Ovary (tissue), 9 donors: ENCODE data around the gene GAB3. TPM values are rescaled to one million over a fixed set of nuclear protein-coding genes. Genes with fewer than 3 reads are reported as not detected.

Experiments
- DNase-seq, 5 donors: peaks; one replicate each; pipeline ENCODE4 v3.0.0-alpha.2; 2019 to 2020
- H3K27ac ChIP-seq, 2 donors: fragments of 200-600 bp; one replicate each; pipeline versions ENCODE4 v1.5.1 to v1.8.0; 2019 to 2022
- H3K27me3 ChIP-seq: fragments of 200-600 bp; one replicate; pipeline ENCODE4 v1.8.0; 2022
- H3K36me3 ChIP-seq: fragments of 200-600 bp; sonication (generic); one replicate; pipeline ENCODE4 v1.5.1; 2019
- H3K4me1 ChIP-seq: one replicate; pipeline ENCODE4 v1.8.1; 2013; ENCODE audit warnings: mild to moderate bottlenecking, moderate library complexity; ENCODE audit not compliant: insufficient read depth
- H3K4me3 ChIP-seq: fragments of 200-600 bp; sonication (generic); one replicate; pipeline ENCODE4 v1.5.1; 2017
- H3K9me3 ChIP-seq, 2 donors: fragments of 200-600 bp in 1 of 2; sonication (generic) in 1 of 2; one replicate each; pipeline versions ENCODE4 v1.5.1 to v1.8.1; 2013 to 2019; ENCODE audit warnings: mild to moderate bottlenecking in 1 of 2, moderate library complexity in 1 of 2
- CTCF ChIP-seq, 3 donors: fragments of 450-650 bp in 2 of 3; fragments of 200-600 bp in 1 of 3; IDR thresholded peaks; one replicate each; pipeline versions ENCODE4 v1.5.1 to v1.8.0; 2016 to 2022; ENCODE audit warnings: antibody characterized with exemption in 3 of 3, mild to moderate bottlenecking in 1 of 3
- EP300 ChIP-seq: sonication (generic); formaldehyde crosslinking; IDR thresholded peaks from one replicate; pipeline ENCODE4 v1.6.1; 2017; ENCODE audit warnings: antibody characterized with exemption
- POLR2A ChIP-seq: fragments of 450-650 bp; IDR thresholded peaks from one replicate; pipeline ENCODE4 v1.6.1; 2017; ENCODE audit warnings: antibody characterized with exemption, mild to moderate bottlenecking, moderate library complexity
- WGBS, 3 donors: extraction: QIAGEN DNeasy Blood & Tissue Kit in 1 of 3; methylation state at CpG; one replicate each; pipeline versions ENCODE4 v1.1.5 to v1.1.7; 2013 to 2017; 5-methylcytosine and 5-hydroxymethylcytosine counted together
- intact Hi-C, 4 donors: fragments of 100-400 bp; cut with DNase I; formaldehyde crosslinking; loops; one replicate each; pipeline versions ENCODE4 v1.11.0 to v1.15.1; 2022 to 2023
- polyA plus RNA-seq, 2 donors: library from polyadenylated mRNA; stranded (reverse); fragments of 200-250 nt in 1 of 2; fragments of 350-450 nt in 1 of 2; fragmentation: Illumina TruSeq in 1 of 2; extraction: RNeasy Lipid Tissue Mini Kit (QIAGEN cat#74804) in 1 of 2; gene quantifications; one replicate each; pipeline ENCODE4 v1.2.3, GENCODE V29; 2013 to 2014
- total RNA-seq, 7 donors: library from RNA; depleted of rRNA in 2 of 7; stranded (reverse); fragments of >200 nt in 2 of 7; fragmentation: NEBNext Ultra II Directional in 3 of 7; extraction: Animal tissue kit (Norgen Biotek cat#: 25700) in 3 of 7; gene quantifications; one replicate each; pipeline versions ENCODE4 v1.1.0 to v1.2.4, GENCODE V29; 2016 to 2023
- donor health status: DM: no; HTN: no; CAD: no; lungs with moderate emphysema.
- donor health status: DM: no; HTN: no; CAD: no.
- donor health status: Bipolar disorder and iron deficiency.
- donor health status: DM: yes; HTN: yes; CAD: no.
- donor health status: DM: no; HTN: no; CAD: no.
- donor health status: DM: yes; HTN: yes; CAD: no.

Gene GAB3
- total and polyA plus RNA-seq, 9 donors: 0.68 to 4.0 (median 1.1) TPM

- intact Hi-C loops: no loop called here
- H3K27ac ChIP-seq: no peak overlapping the region
- DNase-seq: no peak
- no peak overlapping the region for H3K4me3 ChIP-seq
- H3K4me1 ChIP-seq: no peaks in the 10 kb centered on the region
- H3K9me3 ChIP-seq: no peaks in the 10 kb centered on the region
- 55 to 84% (median 79%) methylated on average over 1 of the region's 1 CpG for WGBS, 3 donors
- H3K36me3 ChIP-seq: no peaks in the 10 kb centered on the region
- TF ChIP-seq POLR2A: no peak
- no peak for TF ChIP-seq CTCF (IDR thresholded peaks at IDR 0.05)
- TF ChIP-seq EP300: no peak
- no peaks in the 10 kb centered on the region for H3K27me3 ChIP-seq
These were observed 32.3 kb downstream of the GAB3 start for GRCh38 chrX:154718616-154719015.

- no peaks in the 10 kb centered on the region for H3K4me1 ChIP-seq
- TF ChIP-seq EP300: no peak
- H3K4me3 ChIP-seq: no peak overlapping the region
- H3K9me3 ChIP-seq: no peaks in the 10 kb centered on the region
- WGBS, 3 donors: 60 to 73% (median 69%) methylated on average over 7 of the region's 7 CpGs
- no peak for DNase-seq
- no peak overlapping the region for H3K27ac ChIP-seq
- H3K36me3 ChIP-seq: no peaks in the 10 kb centered on the region
- H3K27me3 ChIP-seq: no peaks in the 10 kb centered on the region
- intact Hi-C loops: no loop called here
These were observed 33.1 kb downstream of the GAB3 start for GRCh38 chrX:154717824-154718223.

- no peaks in the 10 kb centered on the region for H3K27me3 ChIP-seq
- no peak overlapping the region for H3K27ac ChIP-seq
- no peak for DNase-seq
- no peaks in the 10 kb centered on the region for H3K4me1 ChIP-seq
- TF ChIP-seq EP300 (no peak), POLR2A (no peak), CTCF (IDR thresholded peaks at IDR 0.05) (no peak)
- H3K9me3 ChIP-seq: no peaks in the 10 kb centered on the region
- 73 to 79% (median 75%) methylated on average over 5 of the region's 5 CpGs for WGBS, 3 donors
- no peaks in the 10 kb centered on the region for H3K36me3 ChIP-seq
- intact Hi-C loops: no loop called here
- no peak overlapping the region for H3K4me3 ChIP-seq
These were observed 35.1 kb downstream of the GAB3 start for GRCh38 chrX:154715825-154716224.

- WGBS, 3 donors: 1 to 3% (median 2%) methylated on average over 2 of the region's 2 CpGs
These were observed 36.0 kb downstream of the GAB3 start for GRCh38 chrX:154714925-154715324.

More at GRCh38 chrX:154714925-154715324, 36.0 kb downstream of the GAB3 start:
- Histone ChIP-seq H3K9me3 (no peaks in the 10 kb centered on the region), H3K27ac (no peak overlapping the region), H3K4me1 (no peaks in the 10 kb centered on the region), H3K36me3 (no peaks in the 10 kb centered on the region), H3K4me3 (no peak overlapping the region), H3K27me3 (no peaks in the 10 kb centered on the region)
- intact Hi-C loops: no loop called here
- TF ChIP-seq EP300 (no peak), CTCF (IDR thresholded peaks at IDR 0.05) (peak; percentile 14 to 36 (median 31))
- DNase-seq: peak in 1 of 5 donors; percentile 39
